LNCaP clone FGC (cell line): ENCODE measurements around the gene CXCR3.
A peak's percentile ranks its signal among the peaks of the same experiment; 100 is the strongest.
"Not testable (repeated sequence)": the region's sequence is repeated elsewhere in the genome, so short reads cannot be mapped to it uniquely, and the experiment has no call there.

Experiments
- DNase-seq: peaks from one replicate; pipeline ENCODE4 v3.0.0-alpha.2; 2011; ENCODE audit warnings: low read depth
- H3K4me3 ChIP-seq: 2 replicates; pipeline ENCODE4 v1.5.1; 2011; ENCODE audit warnings: mild to moderate bottlenecking, low read depth, low read length, control low read depth
- CTCF ChIP-seq: IDR thresholded peaks from 2 replicates; pipeline ENCODE4 v1.5.1; 2012; ENCODE audit warnings: mild to moderate bottlenecking; ENCODE audit not compliant: control insufficient read depth, insufficient read depth; ENCODE audit errors: extremely low read depth

The CXCR3 gene

GRCh38 chrX:71618303-71618721 lies at the start of gene CXCR3:
Gene CXCR3, minus strand, starts transcription at chrX:71618511. Its CDS starts 62 bp downstream, at chrX:71618449.
- no peak for DNase-seq
- H3K4me3 ChIP-seq, result no peak within 1 kb of the TSS
- no peak for TF ChIP-seq CTCF

DNA sequence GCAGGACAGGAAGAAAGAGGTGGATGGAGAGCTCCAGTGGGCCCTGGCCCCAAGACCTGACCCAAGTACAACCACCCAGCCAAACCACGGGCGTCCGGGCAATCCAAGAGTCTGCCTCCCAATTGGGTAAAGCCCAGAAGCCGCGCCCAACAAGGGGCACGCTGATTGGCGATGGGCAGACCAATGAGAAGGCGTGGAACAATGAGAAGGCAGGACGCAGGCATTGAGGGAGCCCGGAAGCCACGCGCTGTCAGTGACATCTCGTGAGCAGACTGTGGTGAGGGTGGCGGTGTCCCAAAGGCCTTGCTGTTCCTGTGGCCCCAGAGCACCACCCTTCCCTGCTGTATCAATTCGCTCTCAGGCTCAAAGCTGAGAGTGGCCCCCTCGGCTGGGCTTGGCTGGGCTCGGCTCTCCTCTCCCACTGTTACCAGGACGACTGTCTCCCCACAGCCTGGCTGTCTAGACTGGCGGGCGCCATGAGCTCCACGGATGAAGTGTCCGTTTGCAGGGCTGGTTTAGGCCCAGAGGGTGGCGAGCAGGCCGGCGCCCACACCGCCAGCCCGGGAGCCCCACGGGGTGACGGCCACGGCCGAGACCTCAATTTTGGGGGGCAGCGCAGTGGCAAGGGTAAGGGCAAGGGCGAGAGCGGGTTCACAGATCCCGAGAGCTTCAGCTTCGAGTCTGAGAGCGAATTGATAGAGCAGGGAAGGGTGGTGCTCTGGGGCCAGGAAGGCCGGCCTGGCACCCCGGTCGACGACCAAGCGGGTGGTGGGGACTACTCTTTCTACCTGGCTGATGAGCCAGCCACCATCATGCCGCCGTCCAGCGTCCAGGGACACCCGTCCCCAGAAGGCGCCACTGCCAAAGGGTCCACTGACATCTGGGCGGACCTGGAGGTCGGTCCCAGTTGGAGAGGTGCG lies 49.3 kb upstream of the CXCR3 start, which contains the start of gene LOC101059915:
LOC101059915 (plus strand) TSS at position 219 of the 920 bp plus-strand sequence.
- H3K4me3 ChIP-seq, result no peak within 1 kb of the TSS
- DNase-seq, result no peak
- no peak for TF ChIP-seq CTCF

DNA sequence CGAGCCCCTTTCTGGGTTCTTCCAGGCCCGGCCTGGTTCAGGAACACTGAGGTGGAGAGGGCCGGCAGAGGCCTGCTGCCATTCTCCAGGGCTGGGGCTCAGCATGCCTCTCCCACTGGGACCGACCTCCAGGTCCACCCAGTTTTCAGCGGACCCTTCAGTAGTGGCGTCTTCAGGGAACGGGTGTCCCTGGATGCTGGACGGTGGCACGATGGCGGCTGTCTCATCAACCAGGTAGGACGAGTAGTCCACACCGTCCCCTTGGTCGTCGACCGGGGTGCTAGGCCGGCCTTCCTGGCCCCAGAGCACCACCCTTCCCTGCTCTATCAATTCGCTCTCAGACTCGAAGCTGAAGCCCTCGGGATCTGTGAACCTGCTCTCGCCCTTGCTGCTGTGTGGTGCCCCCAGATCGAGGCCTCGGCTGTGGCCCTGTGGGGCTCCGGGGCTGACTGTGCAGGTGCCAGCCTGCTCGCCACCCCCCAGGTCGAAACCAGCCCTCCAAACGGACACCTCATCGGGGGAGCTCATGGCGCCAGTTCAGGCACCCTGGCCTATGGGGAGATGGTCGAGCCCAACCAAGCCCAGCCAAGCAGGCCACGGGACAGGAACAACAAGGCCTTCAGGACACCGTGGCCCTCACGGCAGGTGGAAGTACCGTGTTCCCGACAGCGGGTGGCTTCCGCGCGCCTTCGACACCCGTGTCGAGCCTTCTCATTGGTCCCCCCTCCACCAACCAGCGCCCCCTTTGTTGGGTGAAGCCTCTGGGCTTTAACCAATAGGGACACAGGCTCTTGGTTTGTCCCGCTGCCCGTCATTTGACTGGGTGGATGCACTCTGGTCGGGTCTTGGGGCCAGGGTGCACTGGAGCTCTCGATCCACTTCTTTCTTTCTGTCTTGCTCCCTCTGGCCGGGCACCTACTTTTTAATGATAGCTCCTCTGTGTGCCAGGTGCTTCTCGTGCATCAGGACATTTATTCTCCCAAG lies 48.2 kb upstream of the CXCR3 start:
- TF ChIP-seq CTCF, result no peak
- DNase-seq, result no peak
- H3K4me3 ChIP-seq, result no peak overlapping the region

DNA sequence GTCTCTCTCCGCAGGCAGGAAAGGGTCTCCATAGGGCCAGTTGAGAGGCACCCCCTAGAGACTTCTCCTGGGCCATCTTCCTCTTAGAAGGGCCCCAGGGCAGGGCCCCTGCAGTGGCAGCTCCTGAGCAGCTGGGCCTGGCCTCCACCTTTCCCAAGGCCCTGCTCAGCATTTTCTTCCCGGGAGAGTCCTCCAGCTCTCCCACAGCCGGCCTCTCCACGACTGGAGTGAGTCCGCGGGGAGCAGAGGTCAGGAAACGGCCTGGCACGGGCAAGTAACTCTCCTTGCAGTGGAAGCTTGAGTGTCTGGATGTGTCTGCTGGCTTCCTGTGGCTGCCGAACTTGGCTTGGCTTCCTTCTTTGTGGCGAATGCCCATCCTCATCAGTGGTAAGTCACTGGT lies 47.4 kb upstream of the CXCR3 start:
- H3K4me3 ChIP-seq, result no peak overlapping the region
- no peak for TF ChIP-seq CTCF
- DNase-seq, result no peak

DNA sequence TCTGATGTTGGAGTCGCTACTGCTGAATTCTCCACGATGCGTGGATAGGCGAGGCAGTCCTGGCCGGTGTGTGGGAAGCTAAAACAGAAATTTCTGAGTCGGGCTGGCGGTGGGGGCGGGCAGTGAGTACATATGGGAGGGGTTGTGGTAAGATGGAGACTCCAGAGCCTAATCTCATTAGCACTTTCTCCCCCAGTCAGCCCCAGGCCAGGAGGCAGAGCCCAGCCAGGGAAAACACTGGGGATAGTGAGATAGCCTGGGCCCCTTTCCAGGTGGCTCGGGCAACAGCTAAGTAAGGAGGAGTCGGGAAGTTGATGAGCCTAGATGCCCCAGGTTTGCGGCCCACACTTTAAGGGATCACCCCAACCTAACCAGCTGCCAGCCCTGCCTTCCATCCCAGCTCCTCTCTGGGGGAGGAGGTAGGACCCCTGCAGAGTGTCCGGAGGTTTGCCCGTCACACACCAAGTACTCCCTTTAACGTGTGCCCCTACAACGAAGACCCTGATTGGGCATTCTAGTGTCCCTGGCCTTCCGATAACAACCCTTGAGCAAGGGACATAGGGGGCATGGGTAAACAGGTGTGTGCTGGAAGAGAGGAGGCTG lies 46.7 kb upstream of the CXCR3 start:
- DNase-seq, result no peak
- TF ChIP-seq CTCF, result no peak

DNA sequence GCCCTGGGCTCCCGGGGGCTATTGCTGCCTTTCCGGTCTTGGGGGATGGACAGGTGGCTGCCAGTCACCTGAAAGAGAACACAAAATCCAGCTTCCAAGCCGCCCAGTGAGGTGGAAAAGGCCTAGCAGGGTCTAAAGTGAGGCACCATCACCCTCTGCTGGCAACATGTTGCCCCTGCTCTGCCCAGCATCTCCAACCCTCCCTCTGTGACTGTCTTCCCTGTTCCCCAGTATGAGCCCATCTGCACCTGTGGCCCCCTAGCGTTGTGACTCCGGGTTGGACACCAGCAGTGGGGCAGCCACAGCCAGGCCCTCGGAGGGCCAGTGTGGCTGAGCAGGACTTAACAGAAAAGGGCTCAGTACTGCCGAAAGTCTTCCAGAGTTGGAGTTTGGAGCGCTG lies 45.9 kb upstream of the CXCR3 start:
- TF ChIP-seq CTCF, result peak; percentile 52
- not testable (repeated sequence) for DNase-seq, H3K4me3 ChIP-seq

More for the DNA sequence above, 46.7 kb upstream of the CXCR3 start:
- H3K4me3 ChIP-seq, result no peak overlapping the region

DNA sequence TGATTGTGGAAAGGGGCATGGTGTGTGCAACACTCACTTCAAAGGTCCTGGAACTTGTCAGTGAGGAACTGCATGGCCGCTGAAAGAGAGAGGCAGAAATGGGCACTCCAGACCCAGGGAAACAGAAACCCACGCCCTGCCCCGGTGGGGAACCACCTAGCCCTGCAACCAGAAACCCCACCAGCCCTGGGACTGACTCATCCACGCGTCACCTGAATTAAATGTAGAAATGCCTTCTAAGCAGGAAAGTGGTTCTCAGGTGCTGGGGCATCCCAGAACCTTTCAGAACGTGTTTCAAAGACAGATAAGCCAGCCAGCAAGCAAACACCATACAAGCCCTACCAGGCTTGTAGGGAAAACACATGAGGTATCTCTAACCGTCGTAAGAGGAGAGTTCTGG lies 44.9 kb upstream of the CXCR3 start:
- H3K4me3 ChIP-seq, DNase-seq: not testable (repeated sequence)

DNA sequence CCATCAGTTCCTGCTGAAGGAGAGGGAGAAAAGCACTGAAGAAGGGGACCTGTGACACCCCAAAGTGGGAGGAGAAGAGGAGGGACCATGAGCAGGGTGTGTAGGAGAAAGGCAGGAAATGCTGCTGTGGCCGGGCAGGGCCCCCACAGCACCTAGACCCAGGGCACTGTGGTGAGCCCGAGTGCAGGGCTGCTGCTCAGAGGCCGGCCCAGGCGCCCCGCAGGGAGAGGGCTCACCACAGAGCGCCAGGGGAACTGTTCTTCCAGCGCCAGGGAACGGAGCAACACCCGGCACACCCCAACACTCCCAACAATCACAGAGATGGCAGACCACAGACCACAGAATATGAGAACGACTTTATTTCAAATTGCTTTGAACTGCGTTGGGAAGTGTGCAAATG lies 44.3 kb upstream of the CXCR3 start:
- DNase-seq, H3K4me3 ChIP-seq: not testable (repeated sequence)
